Heart right ventricle (tissue), 16 donors: ENCODE measurements around the gene ADAM12. TPM values are rescaled to one million over a fixed set of nuclear protein-coding genes. Genes with fewer than 3 reads are reported as not detected.

ENCODE experiments used
- ATAC-seq, 8 donors: fragments of 200-7000 bp; cut with Tn5 transposase; one replicate each; pipeline ENCODE4 v1.9.1; 2020; ENCODE audit warnings: mild to moderate bottlenecking in 8 of 8, moderate library complexity in 8 of 8, moderate number of reproducible peaks in 1 of 8
- DNase-seq, 2 donors: peaks; one replicate each; pipeline ENCODE4 v3.0.0-alpha.2; 2020
- H3K27ac ChIP-seq, 10 donors: fragments of 200-600 bp; sonication (generic) in 2 of 10; one replicate each; pipeline versions ENCODE4 v1.5.0 to v1.8.0; 2020 to 2022; ENCODE audit warnings: mild to moderate bottlenecking in 3 of 10
- H3K27me3 ChIP-seq, 7 donors: fragments of 200-600 bp; one replicate each; pipeline ENCODE4 v1.8.0; 2021 to 2022; ENCODE audit warnings: mild to moderate bottlenecking in 2 of 7
- H3K36me3 ChIP-seq, 9 donors: fragments of 200-600 bp; sonication (generic) in 1 of 9; one replicate each; pipeline versions ENCODE4 v1.5.0 to v1.8.0; 2020 to 2022; ENCODE audit warnings: mild to moderate bottlenecking in 2 of 9
- H3K4me1 ChIP-seq, 9 donors: fragments of 200-600 bp; sonication (generic) in 1 of 9; one replicate each; pipeline versions ENCODE4 v1.5.0 to v1.8.0; 2020 to 2022; ENCODE audit warnings: mild to moderate bottlenecking in 4 of 9
- H3K4me3 ChIP-seq, 10 donors: fragments of 200-600 bp; sonication (generic) in 2 of 10; one replicate each; pipeline versions ENCODE4 v1.5.0 to v1.8.0; 2020 to 2022; ENCODE audit warnings: mild to moderate bottlenecking in 7 of 10, moderate library complexity in 2 of 10
- H3K9me3 ChIP-seq, 11 donors: fragments of 200-600 bp in 10 of 11; sonication (generic) in 2 of 11; one replicate each; pipeline versions ENCODE4 v1.5.0 to v1.8.0; 2013 to 2022; ENCODE audit warnings: mild to moderate bottlenecking in 2 of 11, control low read depth in 1 of 11, moderate library complexity in 1 of 11
- CTCF ChIP-seq, 9 donors: fragments of 200-600 bp; sonication (generic) in 2 of 9; IDR thresholded peaks; one replicate each; pipeline versions ENCODE4 v1.5.0 to v1.8.0; 2021 to 2022; ENCODE audit warnings: antibody characterized with exemption in 9 of 9, mild to moderate bottlenecking in 5 of 9, moderate library complexity in 1 of 9
- WGBS, 2 donors: extraction: QIAGEN DNeasy Blood & Tissue Kit; methylation state at CpG; one replicate each; pipeline ENCODE4 v1.1.7; 2013; ENCODE audit warnings: inconsistent platforms in 1 of 2; 5-methylcytosine and 5-hydroxymethylcytosine counted together
- intact Hi-C, 10 donors: fragments of 100-400 bp; cut with DNase I; formaldehyde crosslinking; loops; one replicate each; pipeline versions ENCODE4 v1.11.1 to v1.14.2; 2022
- polyA plus RNA-seq, 2 donors: library from polyadenylated mRNA; stranded (reverse); fragments of 200-250 nt; gene quantifications; one replicate each; pipeline ENCODE4 v1.2.3, GENCODE V29; 2013
- total RNA-seq, 10 donors: library from RNA; stranded (reverse); fragmentation: NEBNext Ultra II Directional in 3 of 10; extraction: Animal tissue kit (Norgen Biotek cat#: 25700) in 3 of 10; gene quantifications; one replicate each; pipeline versions ENCODE4 v1.2.1 to v1.2.4, GENCODE V29; 2021 to 2023
- donor health status: Arrhythmogenic right ventricular cardiomyopathy.
- donor health status: ischemic (EF 13 %, LVEDD 7.1; RV severe dilation, severe dysfunction).
- donor health status: healthy with polysubstance abuse.
- donor health status: DM: no; HTN: yes; CAD: no.
- donor health status: DM: no; HTN: no; CAD: no.
- donor health status: ischemic (EF 25% LVEDD 6.9; RV normal size, moderate dysfunction).
- donor health status: ischemic (EF 25% LVEDD 5.7; RV mildly dilated, moderate dysfunction).
- donor health status: healthy.
- donor health status: DM: yes; HTN: yes; CAD: no.
- donor health status: Ischemic cardiomyopathy.
- donor health status: ischemic (EF 35%, LVEDD 5.7; RV mildly dilated, moderate dysfunction).
- donor health status: nonischemic (EF 11% LVEDD 7.7; RV severe dilation, severe dysfunction).
- donor health status: DM: yes; HTN: yes; CAD: no.
- donor health status: PGD.
- donor health status: ischemic (EF 29% LVEDD 5.4; RV normal size, mild dysfunction).
- donor health status: nonischemic (EF 23%, LVEDD 6.1; RV moderate dilation, normal function).

The ADAM12 gene
- total and polyA plus RNA-seq, 12 donors, result 0.07 to 6.9 (median 0.47) TPM

- no peak for TF ChIP-seq CTCF (IDR thresholded peaks at IDR 0.05)
- H3K36me3 ChIP-seq, result no peaks in the 10 kb centered on the region
- peaks cover 0 to 13% (median 0%) of the 10 kb centered on the region in 9 donors for H3K4me1 ChIP-seq
- DNase-seq, result no peak
- H3K27ac ChIP-seq, result no peak overlapping the region
- no peaks in the 10 kb centered on the region for H3K9me3 ChIP-seq
- no peak overlapping the region for H3K4me3 ChIP-seq
- 99% methylated on average over 21 of the region's 21 CpGs for WGBS, 2 donors
- H3K27me3 ChIP-seq, result no peaks in the 10 kb centered on the region
- intact Hi-C loops, result no loop called here
- ATAC-seq, result no peak
Measured at GRCh38 chr10:126128581-126128980, 259.7 kb downstream of the ADAM12 start.

GRCh38 chr10:126127481-126128029, 260.7 kb downstream of the ADAM12 start:
- Histone ChIP-seq H3K36me3 (no peaks in the 10 kb centered on the region), H3K9me3 (no peaks in the 10 kb centered on the region), H3K27ac (no peak overlapping the region), H3K4me3 (no peak overlapping the region), H3K27me3 (no peaks in the 10 kb centered on the region), H3K4me1 (peaks cover 0 to 13% (median 0%) of the 10 kb centered on the region in 9 donors)
- intact Hi-C loops, result no loop called here
- no peak for DNase-seq
- 84 to 94% methylated on average over 7 of the region's 7 CpGs for WGBS, 2 donors
- no peak for ATAC-seq
- no peak for TF ChIP-seq CTCF (IDR thresholded peaks at IDR 0.05)

GRCh38 chr10:126126866-126127265, 261.4 kb downstream of the ADAM12 start:
- DNase-seq (no peak), ATAC-seq (no peak)
- Histone ChIP-seq H3K9me3 (no peaks in the 10 kb centered on the region), H3K4me1 (peaks cover 0 to 13% (median 0%) of the 10 kb centered on the region in 9 donors), H3K27me3 (no peaks in the 10 kb centered on the region), H3K36me3 (no peaks in the 10 kb centered on the region), H3K4me3 (no peak overlapping the region), H3K27ac (no peak overlapping the region)
- TF ChIP-seq CTCF (IDR thresholded peaks at IDR 0.05), result no peak
- 76 to 80% methylated on average over 4 of the region's 4 CpGs for WGBS, 2 donors
- intact Hi-C loops, result no loop called here

- no peak overlapping the region for H3K4me3 ChIP-seq
- TF ChIP-seq CTCF (IDR thresholded peaks at IDR 0.05), result no peak
Measured at GRCh38 chr10:126126023-126126422, 262.3 kb downstream of the ADAM12 start.

More at GRCh38 chr10:126126023-126126422, 262.3 kb downstream of the ADAM12 start:
- Histone ChIP-seq H3K36me3 (no peaks in the 10 kb centered on the region), H3K4me1 (peaks cover 0 to 9% (median 0%) of the 10 kb centered on the region in 9 donors), H3K9me3 (no peaks in the 10 kb centered on the region), H3K27ac (no peak overlapping the region), H3K27me3 (no peaks in the 10 kb centered on the region)
- intact Hi-C loops, result no loop called here
- ATAC-seq (no peak), DNase-seq (no peak)
- WGBS, 2 donors, result 89 to 92% methylated on average over 5 of the region's 5 CpGs
